Neural cell (in vitro differentiated cells): ENCODE measurements around the gene IMMP2L. TPM values are rescaled to one million over a fixed set of nuclear protein-coding genes. Genes with fewer than 3 reads are reported as not detected.

Experiments used
- H2AFZ ChIP-seq: fragments of 200-600, 300-800 bp; sonication (generic), shearing (Covaris generic); 2 replicates; pipeline ENCODE4 v1.6.0; 2014; ENCODE audit warnings: low read depth, mild to moderate bottlenecking, antibody characterized with exemption, low read length, moderate library complexity
- H3F3A ChIP-seq: fragments of 200-600 bp; shearing (Covaris generic); 2 replicates; pipeline ENCODE4 v1.6.1; 2016; ENCODE audit warnings: mild to moderate bottlenecking, moderate library complexity, mixed read lengths, antibody characterized with exemption, low read length; ENCODE audit not compliant: insufficient read depth, poor library complexity, severe bottlenecking
- H3K27ac ChIP-seq: fragments of 200-600, 300-800 bp; sonication (generic), shearing (Covaris generic); 2 replicates; pipeline ENCODE4 v1.5.1; 2014; ENCODE audit warnings: mild to moderate bottlenecking, low read length, moderate library complexity
- H3K27me3 ChIP-seq: fragments of 300-800, 200-600 bp; sonication (generic), shearing (Covaris generic); 2 replicates; pipeline ENCODE4 v1.6.0; 2014; ENCODE audit warnings: mild to moderate bottlenecking, low read depth, low read length, moderate library complexity; ENCODE audit not compliant: insufficient read depth
- H3K36me3 ChIP-seq: fragments of 300-800, 200-600 bp; sonication (generic), shearing (Covaris generic); 2 replicates; pipeline ENCODE4 v1.5.1; 2014; ENCODE audit warnings: mild to moderate bottlenecking, antibody characterized with exemption, low read length, moderate library complexity; ENCODE audit not compliant: insufficient read depth
- H3K4me2 ChIP-seq: fragments of 300-800, 200-600 bp; sonication (generic), shearing (Covaris generic); 2 replicates; pipeline ENCODE4 v1.6.0; 2014; ENCODE audit warnings: mild to moderate bottlenecking, low read length
- H3K4me3 ChIP-seq: fragments of 300-800, 200-600 bp; sonication (generic), shearing (Covaris generic); 2 replicates; pipeline ENCODE4 v1.5.1; 2014; ENCODE audit warnings: mild to moderate bottlenecking, low read length, moderate library complexity
- H3K79me2 ChIP-seq: fragments of 200-600 bp; shearing (Covaris generic); replicated peaks from 2 replicates; pipeline ENCODE4 v1.6.0; 2014; ENCODE audit warnings: mild to moderate bottlenecking, low read length, moderate library complexity; ENCODE audit not compliant: insufficient read depth
- H3K9ac ChIP-seq: fragments of 300-800, 200-600 bp; sonication (generic), shearing (Covaris generic); 2 replicates; pipeline ENCODE4 v1.6.1; 2016; ENCODE audit warnings: mild to moderate bottlenecking, low read length, mixed read lengths
- H3K9me2 ChIP-seq: fragments of 200-600 bp; shearing (Covaris generic); 2 replicates; pipeline ENCODE4 v1.6.1; 2016; ENCODE audit warnings: mild to moderate bottlenecking, low read length, mixed read lengths; ENCODE audit not compliant: insufficient read depth
- H3K9me3 ChIP-seq: fragments of 200-600, 300-800 bp; sonication (generic), shearing (Covaris generic); 2 replicates; pipeline ENCODE4 v1.6.1; 2016; ENCODE audit warnings: mild to moderate bottlenecking, mixed run types, low read length, moderate library complexity, mixed read lengths
- H4K20me1 ChIP-seq: fragments of 200-600 bp; shearing (Covaris generic); 2 replicates; pipeline ENCODE4 v1.6.1; 2016; ENCODE audit warnings: mild to moderate bottlenecking, mixed run types; ENCODE audit not compliant: insufficient read depth
- EP300 ChIP-seq: fragments of 450-650 bp; conservative IDR thresholded peaks from 2 replicates; pipeline ENCODE4 v1.6.1; 2014; ENCODE audit warnings: antibody characterized with exemption, mild to moderate bottlenecking, moderate library complexity; ENCODE audit not compliant: poor library complexity, severe bottlenecking
- EZH2 ChIP-seq: fragments of 200-600, 300-800 bp; shearing (Covaris generic), sonication (generic); IDR thresholded peaks from 2 replicates; pipeline ENCODE4 v1.6.1; 2014; ENCODE audit warnings: antibody characterized with exemption, low read length, borderline replicate concordance, mild to moderate bottlenecking; ENCODE audit not compliant: insufficient read depth, poor library complexity, severe bottlenecking
- MXI1 ChIP-seq: fragments of 450-650 bp; conservative IDR thresholded peaks from 2 replicates; pipeline ENCODE4 v1.6.1; 2014; ENCODE audit warnings: antibody characterized with exemption, mild to moderate bottlenecking; ENCODE audit not compliant: poor library complexity, severe bottlenecking
- POLR2AphosphoS5 ChIP-seq: IDR thresholded peaks from 2 replicates; pipeline ENCODE4 v1.6.1; 2012
- RAD21 ChIP-seq: fragments of 450-650 bp; conservative IDR thresholded peaks from 2 replicates; pipeline ENCODE4 v1.6.1; 2014; ENCODE audit warnings: antibody characterized with exemption, mild to moderate bottlenecking, moderate library complexity
- SMC3 ChIP-seq: fragments of 450-650 bp; conservative IDR thresholded peaks from 2 replicates; pipeline ENCODE4 v1.6.1; 2014; ENCODE audit warnings: antibody characterized with exemption, mild to moderate bottlenecking, moderate library complexity; ENCODE audit not compliant: poor library complexity
- TAF1 ChIP-seq: IDR thresholded peaks from 2 replicates; pipeline ENCODE4 v1.6.1; 2012; ENCODE audit warnings: low read depth
- polyA plus RNA-seq: library from polyadenylated mRNA; depleted of rRNA; stranded (reverse); fragments of >200 nt; gene quantifications from 2 replicates; pipeline ENCODE4 v1.2.3, GENCODE V29; 2014
- TF ChIP-seq, protein P1 (sequence below): IDR thresholded peaks from 2 replicates; pipeline ENCODE4 v1.6.1; 2012; ENCODE audit warnings: borderline replicate concordance
- TF ChIP-seq, protein P2 (sequence below): fragments of 450-650 bp; IDR thresholded peaks from 2 replicates; pipeline ENCODE4 v1.5.1; 2014; ENCODE audit warnings: antibody characterized with exemption, mild to moderate bottlenecking, moderate library complexity; ENCODE audit not compliant: poor library complexity, severe bottlenecking

Gene IMMP2L
- polyA plus RNA-seq, 1 donor from 2014 or later, result 9.7 TPM

DNA sequence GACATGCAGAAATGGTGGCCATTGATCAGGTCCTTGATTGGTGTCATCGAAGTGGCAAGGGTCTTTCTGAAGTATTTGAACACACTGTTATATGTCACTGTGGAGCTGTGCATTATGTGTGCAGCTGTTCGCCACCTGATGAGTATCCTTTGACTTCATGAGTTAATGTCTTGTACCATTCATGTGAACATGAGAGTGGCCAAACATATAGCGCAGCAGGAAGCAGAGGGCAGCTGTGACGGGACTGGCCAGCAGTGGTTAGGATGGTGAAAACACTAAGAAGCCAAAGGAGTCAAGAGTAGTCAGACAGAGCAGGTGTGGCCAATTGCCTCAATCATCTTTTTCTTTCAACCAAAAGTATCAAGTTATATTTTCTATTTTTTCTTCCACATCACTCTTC lies 167.4 kb downstream of the IMMP2L start:
- H3K27ac ChIP-seq, result no peak overlapping the region
- H3K27me3 ChIP-seq, result no peaks in the 10 kb centered on the region
- TF ChIP-seq, protein P1, sequence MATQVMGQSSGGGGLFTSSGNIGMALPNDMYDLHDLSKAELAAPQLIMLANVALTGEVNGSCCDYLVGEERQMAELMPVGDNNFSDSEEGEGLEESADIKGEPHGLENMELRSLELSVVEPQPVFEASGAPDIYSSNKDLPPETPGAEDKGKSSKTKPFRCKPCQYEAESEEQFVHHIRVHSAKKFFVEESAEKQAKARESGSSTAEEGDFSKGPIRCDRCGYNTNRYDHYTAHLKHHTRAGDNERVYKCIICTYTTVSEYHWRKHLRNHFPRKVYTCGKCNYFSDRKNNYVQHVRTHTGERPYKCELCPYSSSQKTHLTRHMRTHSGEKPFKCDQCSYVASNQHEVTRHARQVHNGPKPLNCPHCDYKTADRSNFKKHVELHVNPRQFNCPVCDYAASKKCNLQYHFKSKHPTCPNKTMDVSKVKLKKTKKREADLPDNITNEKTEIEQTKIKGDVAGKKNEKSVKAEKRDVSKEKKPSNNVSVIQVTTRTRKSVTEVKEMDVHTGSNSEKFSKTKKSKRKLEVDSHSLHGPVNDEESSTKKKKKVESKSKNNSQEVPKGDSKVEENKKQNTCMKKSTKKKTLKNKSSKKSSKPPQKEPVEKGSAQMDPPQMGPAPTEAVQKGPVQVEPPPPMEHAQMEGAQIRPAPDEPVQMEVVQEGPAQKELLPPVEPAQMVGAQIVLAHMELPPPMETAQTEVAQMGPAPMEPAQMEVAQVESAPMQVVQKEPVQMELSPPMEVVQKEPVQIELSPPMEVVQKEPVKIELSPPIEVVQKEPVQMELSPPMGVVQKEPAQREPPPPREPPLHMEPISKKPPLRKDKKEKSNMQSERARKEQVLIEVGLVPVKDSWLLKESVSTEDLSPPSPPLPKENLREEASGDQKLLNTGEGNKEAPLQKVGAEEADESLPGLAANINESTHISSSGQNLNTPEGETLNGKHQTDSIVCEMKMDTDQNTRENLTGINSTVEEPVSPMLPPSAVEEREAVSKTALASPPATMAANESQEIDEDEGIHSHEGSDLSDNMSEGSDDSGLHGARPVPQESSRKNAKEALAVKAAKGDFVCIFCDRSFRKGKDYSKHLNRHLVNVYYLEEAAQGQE, result no peak
- TF ChIP-seq, protein P2, sequence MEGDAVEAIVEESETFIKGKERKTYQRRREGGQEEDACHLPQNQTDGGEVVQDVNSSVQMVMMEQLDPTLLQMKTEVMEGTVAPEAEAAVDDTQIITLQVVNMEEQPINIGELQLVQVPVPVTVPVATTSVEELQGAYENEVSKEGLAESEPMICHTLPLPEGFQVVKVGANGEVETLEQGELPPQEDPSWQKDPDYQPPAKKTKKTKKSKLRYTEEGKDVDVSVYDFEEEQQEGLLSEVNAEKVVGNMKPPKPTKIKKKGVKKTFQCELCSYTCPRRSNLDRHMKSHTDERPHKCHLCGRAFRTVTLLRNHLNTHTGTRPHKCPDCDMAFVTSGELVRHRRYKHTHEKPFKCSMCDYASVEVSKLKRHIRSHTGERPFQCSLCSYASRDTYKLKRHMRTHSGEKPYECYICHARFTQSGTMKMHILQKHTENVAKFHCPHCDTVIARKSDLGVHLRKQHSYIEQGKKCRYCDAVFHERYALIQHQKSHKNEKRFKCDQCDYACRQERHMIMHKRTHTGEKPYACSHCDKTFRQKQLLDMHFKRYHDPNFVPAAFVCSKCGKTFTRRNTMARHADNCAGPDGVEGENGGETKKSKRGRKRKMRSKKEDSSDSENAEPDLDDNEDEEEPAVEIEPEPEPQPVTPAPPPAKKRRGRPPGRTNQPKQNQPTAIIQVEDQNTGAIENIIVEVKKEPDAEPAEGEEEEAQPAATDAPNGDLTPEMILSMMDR, result no peak
- TF ChIP-seq SMC3 (no peak), POLR2AphosphoS5 (no peak), TAF1 (no peak), RAD21 (no peak), MXI1 (no peak), EP300 (no peak), EZH2 (no peak)
- no peak overlapping the region for H2AFZ ChIP-seq
- no peak overlapping the region for H3K9ac ChIP-seq
- H3K4me3 ChIP-seq, result no peak overlapping the region
- no peaks in the 10 kb centered on the region for H3K9me2 ChIP-seq
- no peak overlapping the region for H3K4me2 ChIP-seq
- no peaks in the 10 kb centered on the region for H3K36me3 ChIP-seq
- H4K20me1 ChIP-seq, result no peaks in the 10 kb centered on the region
- no peaks in the 10 kb centered on the region for H3K79me2 ChIP-seq
- H3F3A ChIP-seq, result no peaks in the 10 kb centered on the region
- H3K9me3 ChIP-seq, result no peaks in the 10 kb centered on the region

DNA sequence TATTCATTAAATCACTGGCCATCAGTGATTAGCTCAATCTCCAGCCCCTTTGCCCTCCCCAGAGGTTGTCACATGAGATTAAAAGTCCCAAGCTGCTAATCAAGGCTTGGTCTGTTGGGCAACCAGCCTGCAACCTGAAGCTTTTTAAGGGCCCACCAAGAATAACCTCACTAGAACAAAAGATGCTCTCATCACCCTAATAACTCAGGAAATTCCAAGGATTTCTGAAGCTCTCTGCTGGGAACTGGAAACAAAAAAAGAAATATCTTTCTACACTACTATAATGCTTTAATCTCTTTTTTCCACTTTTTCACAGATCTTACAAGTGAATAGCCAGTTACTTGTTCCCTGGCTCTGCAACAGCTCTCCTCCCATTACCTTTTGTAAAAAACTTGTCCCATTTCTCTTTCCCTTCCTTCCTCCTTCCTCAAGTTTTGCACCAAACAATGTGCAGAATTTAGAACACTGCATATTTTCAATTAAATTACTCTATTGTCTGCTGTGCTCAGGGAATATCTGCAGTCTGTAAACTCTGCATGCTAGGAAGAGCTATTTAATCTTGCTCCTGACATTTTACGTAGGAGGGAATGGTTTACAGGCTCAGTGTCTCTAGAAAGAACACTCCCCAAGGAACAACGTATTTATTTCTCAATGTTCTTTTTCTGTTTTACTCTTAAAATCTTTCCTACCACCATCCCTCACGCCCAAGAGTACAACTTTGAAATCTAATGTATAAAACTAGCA lies 169.1 kb downstream of the IMMP2L start:
- Histone ChIP-seq H2AFZ (no peak overlapping the region), H3K9ac (no peak overlapping the region), H3K4me3 (no peak overlapping the region), H3K36me3 (no peaks in the 10 kb centered on the region), H3K79me2 (no peaks in the 10 kb centered on the region), H3K9me2 (no peaks in the 10 kb centered on the region), H3K27me3 (no peaks in the 10 kb centered on the region), H3F3A (no peaks in the 10 kb centered on the region), H4K20me1 (no peaks in the 10 kb centered on the region), H3K27ac (no peak overlapping the region), H3K9me3 (no peaks in the 10 kb centered on the region), H3K4me2 (no peak overlapping the region)
- TF ChIP-seq EZH2 (no peak), POLR2AphosphoS5 (no peak), MXI1 (no peak), SMC3 (no peak), EP300 (no peak), TAF1 (no peak), RAD21 (no peak)
- TF ChIP-seq, protein P2, result no peak
- TF ChIP-seq, protein P1, result no peak
